Measurements from ENCODE around the gene CFAP61. TPM values are rescaled to one million over a fixed set of nuclear protein-coding genes. Genes with fewer than 3 reads are reported as not detected.

The CFAP61 gene
- total RNA-seq, 4 donors from 2014 or later: 0.68 to 3.7 (median 1.4) TPM

DNA sequence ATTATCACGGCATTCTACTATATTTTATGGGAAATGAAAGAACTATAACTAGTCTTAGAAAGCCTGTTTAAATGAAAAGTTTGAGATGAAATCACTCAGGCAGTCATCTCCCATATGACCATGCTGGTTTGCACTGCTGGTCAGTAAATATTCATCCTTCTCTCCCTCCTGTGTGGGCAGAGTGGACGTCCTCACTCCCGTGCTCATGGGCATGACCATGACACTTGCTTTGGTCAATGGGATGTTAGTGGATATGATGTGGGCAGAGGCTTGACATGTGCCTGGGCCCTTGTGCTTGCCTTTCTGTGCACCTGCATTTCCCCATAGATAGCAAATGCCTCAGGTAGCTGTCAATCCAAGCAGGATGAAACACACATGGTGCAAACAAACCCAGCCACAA lies 222.5 kb downstream of the CFAP61 start:
- TF ChIP-seq, protein P1, sequence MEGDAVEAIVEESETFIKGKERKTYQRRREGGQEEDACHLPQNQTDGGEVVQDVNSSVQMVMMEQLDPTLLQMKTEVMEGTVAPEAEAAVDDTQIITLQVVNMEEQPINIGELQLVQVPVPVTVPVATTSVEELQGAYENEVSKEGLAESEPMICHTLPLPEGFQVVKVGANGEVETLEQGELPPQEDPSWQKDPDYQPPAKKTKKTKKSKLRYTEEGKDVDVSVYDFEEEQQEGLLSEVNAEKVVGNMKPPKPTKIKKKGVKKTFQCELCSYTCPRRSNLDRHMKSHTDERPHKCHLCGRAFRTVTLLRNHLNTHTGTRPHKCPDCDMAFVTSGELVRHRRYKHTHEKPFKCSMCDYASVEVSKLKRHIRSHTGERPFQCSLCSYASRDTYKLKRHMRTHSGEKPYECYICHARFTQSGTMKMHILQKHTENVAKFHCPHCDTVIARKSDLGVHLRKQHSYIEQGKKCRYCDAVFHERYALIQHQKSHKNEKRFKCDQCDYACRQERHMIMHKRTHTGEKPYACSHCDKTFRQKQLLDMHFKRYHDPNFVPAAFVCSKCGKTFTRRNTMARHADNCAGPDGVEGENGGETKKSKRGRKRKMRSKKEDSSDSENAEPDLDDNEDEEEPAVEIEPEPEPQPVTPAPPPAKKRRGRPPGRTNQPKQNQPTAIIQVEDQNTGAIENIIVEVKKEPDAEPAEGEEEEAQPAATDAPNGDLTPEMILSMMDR (IDR thresholded peaks at IDR 0.05; ENCODE audit: low read depth): no peak

GRCh38 chr20:20275636-20276035 lies 223.3 kb downstream of the CFAP61 start:
- TF ChIP-seq, protein P1 (IDR thresholded peaks at IDR 0.05; ENCODE audit: low read depth): no peak

DNA sequence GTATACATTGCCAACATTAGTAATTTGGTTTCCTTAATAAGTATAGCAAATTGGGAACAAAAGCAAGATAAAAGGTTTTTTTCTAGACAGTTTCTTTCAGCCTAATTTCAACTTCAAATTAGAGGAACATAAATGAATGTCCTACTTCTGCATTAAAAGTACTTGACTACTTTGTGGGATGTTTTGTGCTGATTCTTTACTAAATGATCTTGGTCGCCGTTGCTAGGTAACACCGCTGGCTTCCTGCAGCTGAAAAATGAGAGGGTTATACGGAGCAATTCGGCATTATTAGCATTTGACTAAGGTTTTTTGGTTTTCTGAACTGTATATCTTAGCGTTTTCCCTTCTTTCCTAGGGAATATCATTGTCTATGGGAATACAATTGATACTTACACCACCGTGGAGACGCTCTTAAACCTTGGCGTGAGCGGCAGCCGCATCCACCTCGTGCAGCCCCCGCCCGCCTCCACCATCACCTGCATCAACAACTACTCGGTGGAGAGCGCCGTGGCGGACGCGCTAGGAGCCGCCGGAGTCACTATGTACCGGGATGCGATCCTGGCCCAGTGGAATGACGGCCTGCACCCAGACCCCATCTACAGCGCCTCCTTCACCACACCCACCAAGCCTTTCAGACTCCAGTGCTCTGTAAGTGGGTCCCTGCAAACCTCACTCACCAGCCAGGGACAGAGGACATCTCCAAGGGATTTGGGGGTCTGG lies 224.6 kb downstream of the CFAP61 start:
- TF ChIP-seq, protein P1 (IDR thresholded peaks at IDR 0.05; ENCODE audit: low read depth): no peak

GRCh38 chr20:20277894-20278335 lies 225.6 kb downstream of the CFAP61 start:
- TF ChIP-seq, protein P1 (IDR thresholded peaks at IDR 0.05; ENCODE audit: low read depth): no peak

GRCh38 chr20:20286061-20286460 lies 233.7 kb downstream of the CFAP61 start:
- TF ChIP-seq, protein P1 (IDR thresholded peaks at IDR 0.05; ENCODE audit: low read depth): no peak

- TF ChIP-seq, protein P1 (IDR thresholded peaks at IDR 0.05; ENCODE audit: low read depth): no peak
These were observed 237.0 kb downstream of the CFAP61 start for GRCh38 chr20:20289331-20289730.

GRCh38 chr20:20292472-20292871 lies 240.1 kb downstream of the CFAP61 start:
- TF ChIP-seq, protein P1 (IDR thresholded peaks at IDR 0.05; ENCODE audit: low read depth): no peak
